Upper lobe of left lung (tissue), 6 donors: Measurements from ENCODE around the gene ASB2. TPM values are rescaled to one million over a fixed set of nuclear protein-coding genes. Genes with fewer than 3 reads are reported as not detected.

Source experiments
- ATAC-seq, 2 donors: fragments of 200-7000 bp; cut with Tn5 transposase; one replicate each; pipeline ENCODE4 v1.9.1; 2022; ENCODE audit warnings: mild to moderate bottlenecking in 2 of 2, moderate library complexity in 2 of 2; ENCODE audit not compliant: low FRiP score in 2 of 2
- DNase-seq, 2 donors: peaks; one replicate each; pipeline ENCODE4 v3.0.0-alpha.2; 2019 to 2020
- H3K27ac ChIP-seq, 4 donors: fragments of 200-600 bp; sonication (generic); one replicate each; pipeline ENCODE4 v1.5.1; 2016 to 2019
- H3K27me3 ChIP-seq, 4 donors: fragments of 200-600 bp; sonication (generic); one replicate each; pipeline ENCODE4 v1.5.1; 2017 to 2019
- H3K36me3 ChIP-seq, 4 donors: fragments of 200-600 bp; sonication (generic); one replicate each; pipeline ENCODE4 v1.5.1; 2016 to 2019
- H3K4me1 ChIP-seq, 4 donors: fragments of 200-600 bp; sonication (generic); one replicate each; pipeline ENCODE4 v1.5.1; 2018 to 2019
- H3K4me3 ChIP-seq, 4 donors: fragments of 200-600 bp; sonication (generic); one replicate each; pipeline ENCODE4 v1.5.1; 2017 to 2019; ENCODE audit warnings: mild to moderate bottlenecking in 2 of 4, moderate library complexity in 1 of 4
- H3K9me3 ChIP-seq, 4 donors: fragments of 200-600 bp; sonication (generic); one replicate each; pipeline ENCODE4 v1.5.1; 2018 to 2019
- EP300 ChIP-seq, 4 donors: sonication (generic); formaldehyde crosslinking; IDR thresholded peaks; one replicate each; pipeline ENCODE4 v1.5.1; 2017; ENCODE audit warnings: antibody characterized with exemption in 4 of 4, control low read depth in 2 of 4
- POLR2A ChIP-seq, 4 donors: fragments of 450-650 bp; IDR thresholded peaks; one replicate each; pipeline ENCODE4 v1.5.1; 2016 to 2017; ENCODE audit warnings: antibody characterized with exemption in 4 of 4, mild to moderate bottlenecking in 2 of 4
- POLR2AphosphoS5 ChIP-seq, 2 donors: sonication (generic); formaldehyde crosslinking; IDR thresholded peaks; one replicate each; pipeline ENCODE4 v1.5.1; 2017; ENCODE audit warnings: antibody characterized with exemption in 2 of 2
- WGBS, 2 donors: methylation state at CpG; one replicate each; pipeline ENCODE4 v1.1.5; 2017 to 2018; 5-methylcytosine and 5-hydroxymethylcytosine counted together
- total RNA-seq, 6 donors: library from RNA; depleted of rRNA in 4 of 6; stranded (reverse); fragments of >200 nt in 4 of 6; gene quantifications; one replicate each; pipeline versions ENCODE4 v1.1.0 to v1.2.1, GENCODE V29; 2016 to 2021
- TF ChIP-seq, protein P1 (sequence below), 6 experiments: fragments of 450-650 bp in 4 of 6; fragments of 200-600 bp in 2 of 6; sonication (generic) in 2 of 6; IDR thresholded peaks; one replicate each; pipeline ENCODE4 v1.5.1; 2016 to 2019; ENCODE audit warnings: antibody characterized with exemption in 6 of 6
- donor health status: DM: no; HTN: no; CAD: no; lungs with moderate emphysema.
- donor health status: DM: no; HTN: yes; CAD: no; lungs with severe emphysema.

Gene ASB2
- total RNA-seq, 6 donors from 2014 or later, result 0.76 to 2.2 (median 1.9) TPM; not detected in 1

GRCh38 chr14:94001016-94001415, 24.6 kb upstream of the ASB2 start:
- Histone ChIP-seq H3K27me3 (peaks cover 0 to 5% (median 0%) of the 10 kb centered on the region in 4 donors), H3K36me3 (no peaks in the 10 kb centered on the region), H3K4me3 (no peak overlapping the region), H3K27ac (no peak overlapping the region), H3K4me1 (no peaks in the 10 kb centered on the region), H3K9me3 (no peaks in the 10 kb centered on the region)
- DNase-seq (no peak), ATAC-seq (no peak)
- TF ChIP-seq POLR2A (IDR thresholded peaks at IDR 0.05), result no peak
- no peak for TF ChIP-seq EP300 (IDR thresholded peaks at IDR 0.05)
- TF ChIP-seq POLR2AphosphoS5 (IDR thresholded peaks at IDR 0.05), result no peak
- TF ChIP-seq, protein P1, sequence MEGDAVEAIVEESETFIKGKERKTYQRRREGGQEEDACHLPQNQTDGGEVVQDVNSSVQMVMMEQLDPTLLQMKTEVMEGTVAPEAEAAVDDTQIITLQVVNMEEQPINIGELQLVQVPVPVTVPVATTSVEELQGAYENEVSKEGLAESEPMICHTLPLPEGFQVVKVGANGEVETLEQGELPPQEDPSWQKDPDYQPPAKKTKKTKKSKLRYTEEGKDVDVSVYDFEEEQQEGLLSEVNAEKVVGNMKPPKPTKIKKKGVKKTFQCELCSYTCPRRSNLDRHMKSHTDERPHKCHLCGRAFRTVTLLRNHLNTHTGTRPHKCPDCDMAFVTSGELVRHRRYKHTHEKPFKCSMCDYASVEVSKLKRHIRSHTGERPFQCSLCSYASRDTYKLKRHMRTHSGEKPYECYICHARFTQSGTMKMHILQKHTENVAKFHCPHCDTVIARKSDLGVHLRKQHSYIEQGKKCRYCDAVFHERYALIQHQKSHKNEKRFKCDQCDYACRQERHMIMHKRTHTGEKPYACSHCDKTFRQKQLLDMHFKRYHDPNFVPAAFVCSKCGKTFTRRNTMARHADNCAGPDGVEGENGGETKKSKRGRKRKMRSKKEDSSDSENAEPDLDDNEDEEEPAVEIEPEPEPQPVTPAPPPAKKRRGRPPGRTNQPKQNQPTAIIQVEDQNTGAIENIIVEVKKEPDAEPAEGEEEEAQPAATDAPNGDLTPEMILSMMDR (IDR thresholded peaks at IDR 0.05), result no peak
- WGBS, 2 donors, result 81% methylated on average over 11 of the region's 13 CpGs; no CpG with 5 or more reads in 1 of the 2 donors

- no peak for DNase-seq
- Histone ChIP-seq H3K4me1 (no peaks in the 10 kb centered on the region), H3K27ac (no peak overlapping the region), H3K27me3 (peaks cover 0 to 5% (median 0%) of the 10 kb centered on the region in 4 donors), H3K9me3 (no peaks in the 10 kb centered on the region), H3K36me3 (no peaks in the 10 kb centered on the region), H3K4me3 (no peak overlapping the region)
- ATAC-seq, result no peak
- no peak for TF ChIP-seq POLR2A (IDR thresholded peaks at IDR 0.05)
- TF ChIP-seq EP300 (IDR thresholded peaks at IDR 0.05), result no peak
- no peak for TF ChIP-seq POLR2AphosphoS5 (IDR thresholded peaks at IDR 0.05)
- TF ChIP-seq, protein P1 (IDR thresholded peaks at IDR 0.05), result no peak
- 86 to 88% methylated on average over 6 of the region's 6 CpGs for WGBS, 2 donors
These were observed 23.9 kb upstream of the ASB2 start for GRCh38 chr14:94000267-94000666.

GRCh38 chr14:93999573-93999972, 23.2 kb upstream of the ASB2 start:
- no peak overlapping the region for H3K4me3 ChIP-seq
- DNase-seq, result no peak
- ATAC-seq, result no peak
- TF ChIP-seq POLR2AphosphoS5 (IDR thresholded peaks at IDR 0.05), result no peak
- TF ChIP-seq, protein P1 (IDR thresholded peaks at IDR 0.05), result no peak
- TF ChIP-seq EP300 (IDR thresholded peaks at IDR 0.05), result no peak
- no peak for TF ChIP-seq POLR2A (IDR thresholded peaks at IDR 0.05)
- H3K27ac ChIP-seq, result no peak overlapping the region
- no peaks in the 10 kb centered on the region for H3K36me3 ChIP-seq
- H3K27me3 ChIP-seq, result peaks cover 0 to 5% (median 0%) of the 10 kb centered on the region in 4 donors
- WGBS, 2 donors, result 52 to 60% methylated on average over 8 of the region's 8 CpGs
- H3K9me3 ChIP-seq, result no peaks in the 10 kb centered on the region
- no peaks in the 10 kb centered on the region for H3K4me1 ChIP-seq

GRCh38 chr14:93998871-93999403, 22.6 kb upstream of the ASB2 start:
- 80% methylated on average over 7 of the region's 7 CpGs; no CpG with 5 or more reads in 1 of the 2 donors for WGBS, 2 donors
- peaks cover 0 to 5% (median 0%) of the 10 kb centered on the region in 4 donors for H3K27me3 ChIP-seq
- no peak for ATAC-seq
- no peak overlapping the region for H3K4me3 ChIP-seq
- no peaks in the 10 kb centered on the region for H3K4me1 ChIP-seq
- no peaks in the 10 kb centered on the region for H3K9me3 ChIP-seq
- DNase-seq, result no peak
- no peak overlapping the region for H3K27ac ChIP-seq
- no peaks in the 10 kb centered on the region for H3K36me3 ChIP-seq
- TF ChIP-seq, protein P1 (IDR thresholded peaks at IDR 0.05), result no peak
- no peak for TF ChIP-seq POLR2AphosphoS5 (IDR thresholded peaks at IDR 0.05)
- no peak for TF ChIP-seq POLR2A (IDR thresholded peaks at IDR 0.05)
- TF ChIP-seq EP300 (IDR thresholded peaks at IDR 0.05), result no peak
